Left renal pelvis (tissue), 4 donors: ENCODE results near the gene C11orf98. TPM values are rescaled to one million over a fixed set of nuclear protein-coding genes. Genes with fewer than 3 reads are reported as not detected.
"Not testable (repeated sequence)": the region's sequence is repeated elsewhere in the genome, so short reads cannot be mapped to it uniquely, and the experiment has no call there.

Source experiments
- DNase-seq, 4 donors: peaks; one replicate each; pipeline ENCODE4 v3.0.0-alpha.2; 2013; ENCODE audit warnings: low read depth in 4 of 4, low spot score in 3 of 4
- polyA plus RNA-seq, 4 donors: library from polyadenylated mRNA; unstranded; fragments of 120-200 nt; gene quantifications; one replicate each; pipeline ENCODE4 v1.2.1, GENCODE V29; 2013; ENCODE audit not compliant: insufficient read length in 4 of 4

The C11orf98 gene
- polyA plus RNA-seq, 4 donors: 44.7 to 64.6 (median 53.5) TPM

DNA sequence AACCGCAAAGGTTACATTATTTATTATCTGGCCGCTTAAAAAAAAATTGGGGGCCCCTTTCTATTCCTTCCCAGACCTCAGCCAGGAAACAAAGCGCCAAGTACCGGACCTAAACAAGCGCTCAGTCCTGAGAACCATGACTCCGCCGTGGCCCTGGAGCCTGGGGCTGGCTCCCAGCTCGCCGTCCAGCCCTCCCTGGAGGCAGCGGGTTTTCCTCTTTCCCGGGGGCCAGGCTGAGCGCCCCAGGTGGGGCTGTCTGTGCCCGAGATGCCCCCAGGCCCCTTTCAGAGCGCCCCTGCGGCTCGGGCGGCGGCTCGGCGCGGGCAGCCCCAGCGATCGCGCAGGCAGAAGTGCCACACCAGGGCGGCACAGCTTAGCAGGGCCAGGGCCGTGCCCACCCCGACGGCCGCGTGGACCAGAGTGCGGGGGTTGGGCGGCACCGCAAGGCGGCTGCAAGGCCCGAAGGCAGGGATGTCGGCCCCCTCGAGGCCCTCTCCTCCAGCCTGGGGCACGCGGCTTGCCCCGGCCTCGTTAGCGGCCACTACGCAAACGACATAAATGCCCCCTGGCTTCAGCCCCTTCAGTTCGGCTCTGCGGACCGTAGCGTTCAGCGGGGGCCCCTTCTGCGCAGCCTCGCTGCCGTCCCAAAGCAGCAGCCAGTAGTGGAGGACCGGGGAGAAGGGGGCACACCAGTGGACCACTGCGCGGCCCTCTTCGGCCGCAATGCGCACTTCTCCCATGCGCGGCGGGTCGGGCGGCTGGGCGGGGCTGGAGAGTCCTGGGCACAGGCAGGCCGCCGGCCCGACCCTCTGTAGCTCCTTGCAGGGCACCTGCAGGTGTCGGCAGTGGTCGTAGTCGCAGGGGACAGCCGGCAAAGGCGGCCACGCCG lies 22.7 kb upstream of the C11orf98 start:
- no peak for DNase-seq

DNA sequence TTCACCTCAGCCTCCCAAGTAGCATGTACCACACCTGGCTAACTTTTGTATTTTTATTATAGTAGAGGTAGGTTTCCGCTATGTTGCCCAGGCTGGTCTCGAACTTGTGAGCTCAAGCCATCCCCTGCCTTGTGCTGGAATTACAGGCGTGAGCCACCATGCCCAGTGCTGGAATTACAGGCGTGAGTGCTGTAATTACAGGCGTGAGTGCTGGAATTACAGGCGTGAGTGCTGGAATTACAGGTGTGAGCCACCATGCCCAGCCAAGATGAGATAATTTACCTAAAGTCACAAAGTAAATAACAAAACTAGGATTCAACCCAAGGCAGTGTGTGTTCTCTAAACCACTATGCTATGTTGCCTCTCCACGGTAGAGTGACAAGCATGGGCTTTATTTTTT lies 17.5 kb upstream of the C11orf98 start:
- DNase-seq: no peak

- no peak for DNase-seq
Measured at GRCh38 chr11:62680825-62681240, 15.8 kb upstream of the C11orf98 start.

GRCh38 chr11:62678770-62679696 lies 14.0 kb upstream of the C11orf98 start, which contains the start of gene UBXN1:
Gene UBXN1 (minus strand): TSS chr11:62679073. CDS start chr11:62678923, 150 bp downstream.
- peak in 3 of 4 donors; percentile 71 to 73 (median 72) for DNase-seq

DNA sequence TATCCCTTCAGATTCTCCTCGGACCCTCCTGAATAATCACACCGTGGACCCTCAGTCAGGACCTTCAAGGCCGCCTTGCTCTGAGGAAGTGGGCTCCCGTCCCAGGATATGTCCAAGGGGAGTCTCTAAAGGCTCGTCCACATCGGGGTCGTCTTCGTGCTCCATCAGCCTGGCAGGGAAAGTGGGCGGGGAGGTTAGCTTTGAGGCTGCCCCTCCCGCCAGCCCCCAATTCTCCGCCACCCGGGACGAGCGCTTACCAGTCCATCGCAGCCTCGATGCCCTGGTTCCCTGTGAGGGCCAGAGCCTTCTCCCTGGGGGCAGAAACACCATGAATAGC lies 13.4 kb upstream of the C11orf98 start:
- no peak for DNase-seq

DNA sequence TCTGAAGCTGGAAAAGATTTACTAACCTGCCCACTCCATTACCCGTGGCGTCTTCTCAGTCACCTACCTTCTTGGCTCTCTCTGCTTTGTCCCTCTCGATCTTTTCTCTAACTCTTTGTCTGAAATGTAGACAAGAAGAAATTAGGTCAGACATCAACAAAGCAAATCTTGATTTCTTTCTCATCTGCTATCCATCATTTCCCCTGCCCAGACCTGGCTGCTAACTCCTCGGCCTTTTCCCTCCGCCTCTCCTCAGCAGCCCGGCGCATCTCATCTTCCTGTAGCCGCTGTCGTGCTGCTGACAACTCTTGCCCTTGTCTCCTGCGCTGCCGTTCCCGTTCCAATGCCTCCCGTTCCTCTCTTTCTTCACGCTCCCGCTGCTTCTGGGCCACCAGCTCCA lies 12.7 kb upstream of the C11orf98 start:
- no peak for DNase-seq

DNA sequence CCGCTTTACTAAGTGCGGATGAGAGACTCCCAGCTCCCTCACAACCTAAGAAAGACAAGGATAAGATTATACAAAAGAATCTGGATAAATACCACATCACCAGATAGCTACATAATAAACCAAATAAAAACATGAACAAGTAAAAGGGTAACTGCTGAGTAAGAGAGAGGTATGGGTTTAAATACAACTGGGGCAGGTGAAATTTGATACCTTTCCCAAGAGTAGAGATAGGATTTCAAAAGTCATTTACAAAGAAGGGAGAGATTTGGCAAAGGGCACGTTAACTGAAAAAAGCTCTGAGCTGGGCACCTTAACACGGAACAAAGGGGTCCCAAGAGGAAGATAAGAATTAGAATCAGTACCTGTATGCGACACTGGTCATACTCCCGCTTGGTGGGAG lies 12.1 kb upstream of the C11orf98 start:
- DNase-seq: no peak

DNA sequence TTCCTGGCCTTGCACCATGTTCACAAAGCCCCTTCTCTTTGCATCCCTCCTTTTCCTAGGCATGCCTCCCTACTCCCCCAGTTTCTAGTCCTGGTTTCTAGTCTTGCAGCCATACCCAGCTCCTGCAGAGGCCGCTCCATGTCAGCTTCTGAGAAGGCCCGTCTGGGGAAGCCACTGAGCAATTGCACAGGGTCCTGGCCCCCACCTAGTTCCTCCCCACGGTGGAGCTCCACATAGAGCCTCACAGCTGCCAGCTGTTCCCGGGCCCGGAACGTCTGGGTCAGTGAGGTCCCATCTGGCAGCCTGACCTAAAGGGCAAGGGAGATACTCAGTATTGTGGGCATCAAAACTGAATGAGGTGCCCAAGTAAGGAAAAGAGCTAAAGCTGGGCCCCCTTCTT lies 11.7 kb upstream of the C11orf98 start:
- DNase-seq: no peak

DNA sequence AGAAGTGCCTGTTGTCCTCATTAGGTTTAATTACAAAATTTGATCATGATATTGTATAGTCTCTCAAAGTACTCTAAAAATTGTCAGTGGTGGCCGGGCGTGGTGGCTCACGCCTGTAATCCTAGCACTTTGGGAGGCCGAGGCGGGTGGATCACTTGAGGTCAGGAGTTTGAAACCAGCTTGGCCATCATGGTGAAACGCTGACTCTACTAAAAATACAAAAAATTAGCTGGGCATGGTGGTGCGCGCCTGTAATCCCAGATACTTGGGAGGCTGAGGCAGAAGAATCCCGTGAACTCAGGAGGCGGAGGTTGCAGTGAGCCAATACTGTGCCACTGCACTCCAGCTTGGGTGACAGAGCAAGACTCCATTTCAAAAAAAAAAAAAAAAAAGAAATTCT lies 10.4 kb upstream of the C11orf98 start:
- DNase-seq: not testable (repeated sequence)

- no peak for DNase-seq
Measured at GRCh38 chr11:62673196-62673525, 8.2 kb upstream of the C11orf98 start.

DNA sequence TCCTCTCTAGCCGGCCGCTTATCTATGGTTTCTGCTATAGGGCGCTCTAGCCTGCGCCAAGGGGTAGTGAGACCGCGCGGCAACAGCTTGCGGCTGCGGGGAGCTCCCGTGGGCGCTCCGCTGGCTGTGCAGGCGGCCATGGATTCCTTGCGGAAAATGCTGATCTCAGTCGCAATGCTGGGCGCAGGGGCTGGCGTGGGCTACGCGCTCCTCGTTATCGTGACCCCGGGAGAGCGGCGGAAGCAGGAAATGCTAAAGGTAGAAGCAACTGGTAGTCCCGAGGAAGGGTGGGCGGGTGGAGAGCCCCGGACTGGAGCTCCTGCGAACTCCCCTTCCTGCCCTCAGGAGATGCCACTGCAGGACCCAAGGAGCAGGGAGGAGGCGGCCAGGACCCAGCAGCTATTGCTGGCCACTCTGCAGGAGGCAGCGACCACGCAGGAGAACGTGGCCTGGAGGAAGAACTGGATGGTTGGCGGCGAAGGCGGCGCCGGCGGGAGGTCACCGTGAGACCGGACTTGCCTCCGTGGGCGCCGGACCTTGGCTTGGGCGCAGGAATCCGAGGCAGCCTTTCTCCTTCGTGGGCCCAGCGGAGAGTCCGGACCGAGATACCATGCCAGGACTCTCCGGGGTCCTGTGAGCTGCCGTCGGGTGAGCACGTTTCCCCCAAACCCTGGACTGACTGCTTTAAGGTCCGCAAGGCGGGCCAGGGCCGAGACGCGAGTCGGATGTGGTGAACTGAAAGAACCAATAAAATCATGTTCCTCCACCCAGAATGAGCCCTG lies 6.8 kb upstream of the C11orf98 start, which contains the start of the genes LBHD1 and UQCC3:
LBHD1 (minus strand) TSS at position 660 of the 782 bp plus-strand sequence. CDS start 2,236 bp downstream, outside the sequence.
UQCC3 (plus strand) TSS at position 66 of the 782 bp plus-strand sequence; CDS start at position 139, 73 bp downstream.
- peak in 1 of 4 donors; percentile 75 for DNase-seq

DNA sequence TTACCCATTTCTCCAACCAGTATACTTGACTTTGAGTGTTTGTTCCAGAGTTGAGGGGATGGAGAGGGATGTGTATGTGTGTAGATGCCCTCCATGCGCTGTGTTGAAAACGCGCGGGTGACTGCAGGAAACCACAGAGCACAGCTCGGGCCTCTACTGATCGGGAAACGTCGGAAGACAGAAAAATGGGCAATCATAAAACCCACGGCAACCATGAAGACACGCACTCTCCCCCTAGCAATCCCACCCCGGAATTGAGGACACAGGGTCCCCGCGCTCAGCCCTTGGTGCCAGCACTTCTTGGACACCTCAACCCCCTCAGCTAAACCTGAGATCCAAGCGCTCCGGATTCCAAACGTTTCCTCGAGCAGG lies 6.2 kb upstream of the C11orf98 start:
- DNase-seq: no peak

DNA sequence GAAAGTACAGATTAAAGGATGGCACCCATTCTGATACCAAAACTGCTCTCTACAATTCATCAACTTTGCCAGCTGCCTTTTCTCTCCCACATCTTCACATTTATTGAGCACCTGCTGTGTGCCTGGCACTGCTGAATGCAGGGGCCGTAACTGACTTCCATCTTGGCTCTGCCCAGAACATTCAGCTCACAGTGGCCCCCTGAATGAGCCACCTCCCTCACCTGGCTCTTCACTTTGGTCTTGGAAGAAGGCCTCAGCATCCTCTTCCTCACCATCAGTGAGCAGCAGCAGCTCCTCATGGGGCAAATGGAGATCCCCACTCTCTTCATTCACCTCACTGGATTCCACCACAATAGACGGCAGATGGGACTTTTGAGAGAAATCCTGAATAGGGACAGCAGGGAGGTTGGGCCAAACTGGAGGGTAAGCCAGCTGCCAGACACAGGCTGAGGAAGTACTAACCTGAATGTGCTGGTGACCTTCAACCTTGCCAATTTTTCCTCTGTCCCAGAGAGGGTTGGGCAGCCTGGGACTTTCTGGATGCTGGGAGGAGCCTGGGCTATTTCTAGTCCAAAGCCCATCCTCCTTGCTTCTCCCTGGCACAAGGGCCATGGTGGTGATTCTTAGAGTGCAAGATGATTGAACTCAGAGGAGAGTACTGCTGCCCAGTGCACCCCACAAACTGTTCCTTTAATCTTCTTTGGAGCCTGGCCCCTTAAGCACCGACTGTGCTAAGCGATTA lies 4.6 kb upstream of the C11orf98 start:
- DNase-seq: no peak

GRCh38 chr11:62667460-62667859 lies 2.5 kb upstream of the C11orf98 start:
- no peak for DNase-seq

- DNase-seq: no peak
Measured at GRCh38 chr11:62666259-62666926, 1.4 kb upstream of the C11orf98 start.

DNA sequence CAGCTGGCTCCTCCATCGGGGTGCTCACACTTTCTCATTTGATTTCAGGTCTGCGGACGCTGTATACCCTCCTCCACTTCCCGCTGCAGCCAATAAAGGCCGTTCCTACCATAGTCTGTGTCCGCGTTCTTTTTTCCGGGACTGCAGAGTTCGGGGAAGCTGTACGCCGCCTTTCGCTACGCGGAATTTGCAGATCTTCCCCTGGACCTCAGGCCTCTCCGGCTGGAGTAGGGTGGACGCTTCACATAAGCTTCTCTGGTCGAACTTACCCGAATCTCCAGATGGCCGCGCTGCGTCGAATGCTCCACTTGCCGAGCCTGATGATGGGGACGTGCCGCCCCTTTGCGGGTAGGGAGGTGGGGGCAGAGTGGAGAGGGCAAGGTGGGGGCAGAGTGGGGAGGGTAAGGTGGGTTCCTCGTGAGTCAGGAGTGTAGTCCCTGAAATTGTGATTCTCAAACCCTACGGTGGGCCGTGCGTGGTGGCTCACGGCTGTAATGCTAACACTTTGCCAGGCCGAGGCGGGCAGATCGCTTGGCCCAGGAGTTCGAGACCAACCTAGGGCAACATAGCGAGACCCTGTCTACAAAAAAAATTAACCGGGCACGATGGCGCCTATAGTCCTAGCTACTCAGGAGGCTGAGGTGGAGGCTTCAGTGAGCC lies 719 bp upstream of the C11orf98 start:
- no peak for DNase-seq

- DNase-seq: no peak
Measured at GRCh38 chr11:62664405-62665074, 470 bp downstream of the C11orf98 start.

DNA sequence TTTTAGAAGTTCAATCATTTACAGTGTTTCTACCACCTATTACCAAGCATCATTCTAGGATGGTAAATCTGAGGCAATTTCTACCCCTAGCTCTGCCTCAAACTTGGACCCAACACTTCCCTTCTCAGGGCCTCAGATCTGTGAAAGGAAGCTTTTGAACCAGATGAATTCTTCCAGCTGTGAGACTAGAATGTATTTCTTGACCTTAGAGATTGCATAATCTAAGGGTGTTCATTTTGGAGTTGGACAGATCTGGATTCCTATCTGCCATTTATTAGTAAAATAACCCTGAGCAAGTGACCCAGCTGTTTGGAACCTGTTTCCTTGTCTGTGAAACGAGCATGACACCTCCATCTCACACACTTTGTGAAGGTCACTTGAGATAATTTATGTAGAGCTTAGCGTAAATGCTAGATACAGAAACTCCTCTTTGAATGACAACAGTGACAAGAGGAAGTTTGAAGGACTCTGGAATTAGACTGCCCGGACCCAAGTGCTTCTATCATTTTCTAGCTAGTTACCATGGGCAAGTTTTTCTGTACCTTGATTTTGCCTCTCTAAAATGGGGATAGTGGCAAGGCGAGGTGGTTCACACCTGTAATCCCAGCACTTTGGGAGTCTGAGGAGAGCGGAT lies 8.1 kb downstream of the C11orf98 start:
- DNase-seq: no peak
